Stimulated activated naive B cell treated with anti-CD40 and anti-IgM and Interleukin-4, amounts not matched to agents 10 μg/mL and 1 μg/mL and 100 μg/mL, for 72 hours (primary cell): ENCODE data around the gene RALGPS2.

Experiments used
- ATAC-seq, 2 donors: fragments of 150-1000 bp; cut with Tn5 transposase; replicated peaks; 2 replicates each; pipeline ENCODE4 v1.10.0; 2021; ENCODE audit warnings: moderate library complexity in 1 of 2
- DNase-seq: peaks from one replicate; pipeline ENCODE4 v3.0.0; 2021
- H3K27ac Mint-ChIP-seq: one replicate; pipeline ENCODE4 v1.8.0; 2022; ENCODE audit warnings: mild to moderate bottlenecking, mixed read lengths
- H3K27me3 Mint-ChIP-seq, 2 donors: one replicate each; pipeline ENCODE4 v1.8.0; 2022; ENCODE audit warnings: mixed read lengths in 2 of 2
- H3K36me3 Mint-ChIP-seq, 2 donors: one replicate each; pipeline ENCODE4 v1.8.0; 2022; ENCODE audit warnings: mixed read lengths in 2 of 2, mild to moderate bottlenecking in 1 of 2
- H3K4me1 Mint-ChIP-seq, 2 donors: one replicate each; pipeline ENCODE4 v1.8.0; 2022; ENCODE audit warnings: mixed read lengths in 2 of 2, mild to moderate bottlenecking in 1 of 2
- H3K4me3 Mint-ChIP-seq, 2 donors: one replicate each; pipeline ENCODE4 v1.8.0; 2022; ENCODE audit warnings: mild to moderate bottlenecking in 2 of 2, mixed read lengths in 2 of 2, moderate library complexity in 1 of 2
- H3K9me3 Mint-ChIP-seq, 2 donors: one replicate each; pipeline ENCODE4 v1.8.0; 2022; ENCODE audit warnings: mixed read lengths in 2 of 2, mild to moderate bottlenecking in 1 of 2

The RALGPS2 gene

DNA sequence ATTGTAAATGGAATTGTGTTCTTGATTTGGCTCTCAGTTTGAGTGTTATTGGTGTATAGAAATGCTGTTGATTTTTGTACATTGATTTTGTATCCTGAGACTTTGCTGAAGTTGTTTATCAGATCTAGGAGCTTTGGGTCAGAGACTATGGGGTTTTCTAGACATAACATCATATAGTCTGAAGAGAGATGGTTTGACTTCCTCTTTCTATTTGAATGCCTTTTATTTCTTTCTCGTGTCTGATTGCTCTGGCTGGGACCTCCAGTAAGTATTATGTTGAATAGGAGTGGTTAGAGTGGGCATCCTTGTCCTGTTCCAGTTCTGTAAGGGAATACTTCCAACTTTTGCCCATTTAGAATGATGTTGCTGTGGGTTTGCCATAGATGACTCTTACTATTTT is 185.0 kb downstream of the RALGPS2 start:
- DNase-seq: no peak
- H3K4me3 Mint-ChIP-seq: peak overlapping the region in 1 of 2 donors; percentile 35
- H3K4me1 Mint-ChIP-seq: peaks cover 40 to 57% of the 10 kb centered on the region in 2 donors
- peak; percentile 84 for ATAC-seq
- no peaks in the 10 kb centered on the region for H3K27me3 Mint-ChIP-seq
- peak overlapping the region; percentile 94 for H3K27ac Mint-ChIP-seq
- peaks cover 16 to 17% of the 10 kb centered on the region in 2 donors for H3K9me3 Mint-ChIP-seq
- H3K36me3 Mint-ChIP-seq: peaks cover 59 to 69% of the 10 kb centered on the region in 2 donors

DNA sequence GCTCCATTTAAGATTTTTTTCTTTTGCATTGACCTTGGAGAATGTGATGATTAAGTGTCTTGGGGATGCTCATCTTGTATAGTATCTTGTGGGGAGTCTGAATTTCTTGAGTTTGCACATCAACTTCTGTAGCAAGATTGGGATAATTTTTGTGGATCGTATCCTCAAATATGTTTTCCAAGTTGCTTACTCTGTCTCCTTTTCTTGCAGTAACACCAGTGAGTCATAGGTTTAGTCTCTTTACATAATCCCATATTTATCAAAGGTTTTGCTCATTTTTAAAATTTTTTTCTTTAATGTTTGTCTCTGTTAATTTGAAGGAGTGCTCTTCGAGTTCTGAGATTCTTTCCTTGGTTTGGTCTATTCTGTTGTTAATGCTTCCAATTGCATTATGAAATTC is 187.6 kb downstream of the RALGPS2 start:
- H3K27ac Mint-ChIP-seq: peak overlapping the region; percentile 5
- no peak overlapping the region for H3K4me3 Mint-ChIP-seq
- DNase-seq (no peak), ATAC-seq (no peak)
- H3K27me3 Mint-ChIP-seq: no peaks in the 10 kb centered on the region
- H3K36me3 Mint-ChIP-seq: peaks cover 60 to 73% of the 10 kb centered on the region in 2 donors
- peaks cover 16 to 17% of the 10 kb centered on the region in 2 donors for H3K9me3 Mint-ChIP-seq
- H3K4me1 Mint-ChIP-seq: peaks cover 40 to 73% of the 10 kb centered on the region in 2 donors

DNA sequence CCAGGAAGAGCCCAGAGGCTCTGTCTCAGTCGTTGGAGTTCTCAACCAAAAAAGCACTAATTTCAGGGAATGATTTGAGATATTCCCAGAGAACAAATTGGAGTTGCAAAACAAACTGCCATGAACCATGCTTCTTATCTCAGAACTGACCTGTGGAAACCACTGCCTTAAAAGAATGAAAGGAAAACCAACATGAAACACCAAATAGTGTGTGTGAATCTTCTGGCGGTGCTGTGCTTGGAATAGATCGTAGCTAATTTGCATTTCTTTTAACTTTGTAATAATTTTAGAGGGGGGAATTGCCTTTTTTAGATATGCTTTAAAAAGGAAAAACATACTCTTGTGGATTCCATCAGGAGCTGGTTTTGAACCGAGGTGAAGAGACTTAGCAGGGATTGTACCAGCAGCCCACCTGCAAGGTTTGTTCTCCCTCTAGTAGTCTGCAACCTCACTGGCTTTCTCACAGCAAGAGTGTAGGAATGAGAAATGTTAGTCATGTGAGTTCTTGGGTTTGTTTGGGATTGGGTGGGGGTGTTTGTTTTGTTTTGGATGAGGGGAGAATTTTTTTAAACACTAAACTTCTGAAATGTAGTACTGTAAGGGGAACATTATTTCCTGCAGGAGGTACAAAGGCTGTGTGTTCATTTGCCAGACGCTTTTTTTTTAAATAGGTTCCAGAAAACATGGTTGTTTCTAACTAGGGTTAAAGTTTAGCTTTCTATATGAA is 191.6 kb downstream of the RALGPS2 start:
- ATAC-seq (no peak), DNase-seq (no peak)
- peaks cover 35 to 49% of the 10 kb centered on the region in 2 donors for H3K36me3 Mint-ChIP-seq
- no peaks in the 10 kb centered on the region for H3K27me3 Mint-ChIP-seq
- H3K27ac Mint-ChIP-seq: peak overlapping the region; percentile 56
- no peak overlapping the region for H3K4me3 Mint-ChIP-seq
- H3K9me3 Mint-ChIP-seq: no peaks in the 10 kb centered on the region
- H3K4me1 Mint-ChIP-seq: peaks cover 25 to 51% of the 10 kb centered on the region in 2 donors

DNA sequence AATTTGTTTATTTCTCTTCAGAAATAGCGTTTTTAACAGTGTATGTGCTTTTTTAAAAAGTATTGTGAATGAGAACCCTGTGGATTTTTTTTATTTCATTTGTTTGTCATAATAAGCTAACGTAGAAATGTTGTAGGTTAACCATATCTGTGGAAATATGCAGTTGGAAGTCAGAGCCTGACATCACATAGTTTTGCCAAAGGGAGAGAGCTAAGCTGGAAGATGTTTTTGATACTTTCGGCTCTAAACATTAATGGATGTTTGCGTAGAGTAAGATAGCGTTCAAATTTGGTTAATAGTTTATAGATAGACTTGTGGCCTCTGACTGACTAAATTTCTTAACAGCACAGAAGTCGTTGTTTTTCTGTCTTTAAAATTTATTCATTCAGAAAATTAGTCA is 193.3 kb downstream of the RALGPS2 start:
- H3K27ac Mint-ChIP-seq: no peak overlapping the region
- ATAC-seq (no peak), DNase-seq (no peak)
- H3K4me3 Mint-ChIP-seq: no peak overlapping the region
- no peaks in the 10 kb centered on the region for H3K9me3 Mint-ChIP-seq
- H3K4me1 Mint-ChIP-seq: peaks cover 19 to 38% of the 10 kb centered on the region in 2 donors
- H3K27me3 Mint-ChIP-seq: no peaks in the 10 kb centered on the region
- peaks cover 21 to 47% of the 10 kb centered on the region in 2 donors for H3K36me3 Mint-ChIP-seq

DNA sequence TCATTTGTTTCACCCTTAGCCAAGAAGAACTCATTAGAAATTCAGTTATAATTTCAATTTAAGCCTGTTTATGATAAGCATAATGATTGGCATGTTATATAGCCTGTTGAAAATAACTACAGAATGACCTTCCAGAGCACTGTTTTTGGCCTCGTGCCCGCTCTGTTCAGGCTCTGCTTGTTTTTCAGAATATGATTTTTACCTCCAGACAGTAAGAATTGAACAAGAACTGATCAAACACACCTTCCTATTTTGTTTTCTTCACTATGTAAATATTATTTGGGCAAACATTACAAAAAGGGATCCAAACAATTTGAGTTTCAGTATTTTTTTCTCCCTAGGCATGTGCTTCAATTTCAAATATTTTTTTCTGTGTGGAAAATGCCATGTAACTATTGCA is 193.9 kb downstream of the RALGPS2 start:
- Mint-ChIP-seq H3K4me1 (peaks cover 16 to 32% of the 10 kb centered on the region in 2 donors), H3K4me3 (no peak overlapping the region), H3K27me3 (no peaks in the 10 kb centered on the region), H3K36me3 (peaks cover 22 to 47% of the 10 kb centered on the region in 2 donors), H3K9me3 (no peaks in the 10 kb centered on the region), H3K27ac (peak overlapping the region; percentile 9)
- no peak for ATAC-seq
- DNase-seq: no peak

DNA sequence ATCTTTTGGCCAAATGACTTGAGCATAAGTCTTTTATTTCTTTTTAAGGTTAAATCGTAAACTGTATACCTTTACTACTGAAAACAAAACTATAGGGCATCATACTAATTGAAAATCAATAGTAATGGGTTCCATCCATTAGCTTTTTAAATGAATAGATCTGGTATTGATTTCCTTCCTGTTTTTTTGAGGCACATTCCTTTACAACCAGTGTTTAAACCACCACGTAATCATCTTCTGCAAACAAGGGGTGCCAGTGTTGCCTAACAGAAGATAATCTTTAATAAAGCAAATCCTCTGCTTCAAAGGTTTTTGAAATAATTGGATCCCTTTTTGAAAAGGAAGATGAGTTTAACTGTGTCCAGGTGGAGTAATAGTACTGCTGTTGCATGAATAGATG is 194.5 kb downstream of the RALGPS2 start:
- H3K9me3 Mint-ChIP-seq: peaks cover 0 to 3% of the 10 kb centered on the region in 2 donors
- H3K36me3 Mint-ChIP-seq: peaks cover 21 to 47% of the 10 kb centered on the region in 2 donors
- DNase-seq: no peak
- no peak overlapping the region for H3K4me3 Mint-ChIP-seq
- no peak for ATAC-seq
- no peak overlapping the region for H3K27ac Mint-ChIP-seq
- peaks cover 10 to 30% of the 10 kb centered on the region in 2 donors for H3K4me1 Mint-ChIP-seq
- no peaks in the 10 kb centered on the region for H3K27me3 Mint-ChIP-seq

DNA sequence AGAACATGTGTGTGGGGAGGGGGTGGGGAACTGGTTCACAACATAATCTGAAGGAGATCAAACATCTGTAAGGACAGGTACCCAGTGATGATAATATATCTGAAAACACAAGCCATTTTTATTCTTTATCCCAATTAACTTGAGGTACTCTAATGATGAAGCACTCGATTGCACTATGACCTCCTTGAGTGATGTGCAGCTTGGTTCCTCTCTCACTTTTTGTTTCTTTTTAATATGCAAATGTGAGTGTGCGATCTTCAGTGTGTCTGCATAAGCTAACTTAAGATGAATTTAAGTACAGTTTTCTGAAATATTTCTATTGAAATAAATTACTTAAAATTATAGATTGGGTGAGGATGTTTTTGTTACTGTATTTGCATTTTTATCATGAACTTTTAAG is 196.5 kb downstream of the RALGPS2 start:
- ATAC-seq (peak; percentile 76 to 77), DNase-seq (no peak)
- Mint-ChIP-seq H3K27ac (peak overlapping the region; percentile 67), H3K36me3 (peaks cover 18 to 40% of the 10 kb centered on the region in 2 donors), H3K27me3 (no peaks in the 10 kb centered on the region), H3K9me3 (peaks cover 0 to 3% of the 10 kb centered on the region in 2 donors), H3K4me3 (peak overlapping the region in 1 of 2 donors; percentile 14), H3K4me1 (peaks cover 19 to 34% of the 10 kb centered on the region in 2 donors)

DNA sequence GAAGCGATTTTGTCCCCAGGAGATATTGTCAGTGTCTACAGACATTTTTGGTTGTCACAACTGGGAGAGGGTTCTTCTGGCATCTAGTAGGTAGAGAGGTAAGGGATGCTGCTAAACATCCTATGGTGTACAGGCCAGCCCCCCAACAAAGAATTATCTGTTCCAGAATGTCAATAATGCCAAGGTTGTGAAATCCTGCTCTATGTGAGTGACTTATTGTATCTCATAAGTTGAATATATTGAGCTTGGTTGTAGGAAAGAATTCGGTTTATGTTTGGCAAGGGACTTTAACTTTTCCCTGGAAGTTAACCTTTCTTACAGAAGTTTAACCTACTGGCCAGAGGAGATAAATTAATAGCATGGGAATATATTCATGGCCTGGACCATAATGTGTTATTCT is 198.5 kb downstream of the RALGPS2 start:
- H3K4me3 Mint-ChIP-seq: no peak overlapping the region
- H3K27me3 Mint-ChIP-seq: no peaks in the 10 kb centered on the region
- DNase-seq (no peak), ATAC-seq (no peak)
- peaks cover 12 to 32% of the 10 kb centered on the region in 2 donors for H3K36me3 Mint-ChIP-seq
- H3K9me3 Mint-ChIP-seq: peaks cover 0 to 3% of the 10 kb centered on the region in 2 donors
- H3K4me1 Mint-ChIP-seq: peaks cover 25 to 47% of the 10 kb centered on the region in 2 donors
- H3K27ac Mint-ChIP-seq: no peak overlapping the region

DNA sequence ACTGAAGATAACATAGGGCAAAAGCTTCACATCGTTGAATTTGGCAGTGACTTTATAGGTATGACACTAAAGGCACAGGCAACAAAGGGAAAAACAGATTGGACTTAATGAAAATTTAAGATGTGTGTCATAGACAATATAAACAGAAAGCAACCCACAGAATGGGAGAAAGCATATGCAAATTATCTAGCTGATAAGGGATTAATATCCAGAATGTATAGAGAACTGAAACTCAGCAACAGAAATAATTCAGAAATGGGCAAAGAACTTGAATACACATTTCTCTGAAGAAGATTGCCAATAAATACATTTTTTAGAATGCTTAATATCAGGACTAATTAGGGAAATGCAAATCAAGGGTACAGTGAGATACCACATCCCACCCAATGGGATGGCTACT is 201.0 kb downstream of the RALGPS2 start:
- H3K9me3 Mint-ChIP-seq: peaks cover 0 to 3% of the 10 kb centered on the region in 2 donors
- no peak overlapping the region for H3K4me3 Mint-ChIP-seq
- peaks cover 36 to 59% of the 10 kb centered on the region in 2 donors for H3K4me1 Mint-ChIP-seq
- DNase-seq: no peak
- ATAC-seq: peak; percentile 77 to 82
- H3K27me3 Mint-ChIP-seq: no peaks in the 10 kb centered on the region
- no peak overlapping the region for H3K27ac Mint-ChIP-seq
- H3K36me3 Mint-ChIP-seq: peaks cover 12 to 28% of the 10 kb centered on the region in 2 donors

DNA sequence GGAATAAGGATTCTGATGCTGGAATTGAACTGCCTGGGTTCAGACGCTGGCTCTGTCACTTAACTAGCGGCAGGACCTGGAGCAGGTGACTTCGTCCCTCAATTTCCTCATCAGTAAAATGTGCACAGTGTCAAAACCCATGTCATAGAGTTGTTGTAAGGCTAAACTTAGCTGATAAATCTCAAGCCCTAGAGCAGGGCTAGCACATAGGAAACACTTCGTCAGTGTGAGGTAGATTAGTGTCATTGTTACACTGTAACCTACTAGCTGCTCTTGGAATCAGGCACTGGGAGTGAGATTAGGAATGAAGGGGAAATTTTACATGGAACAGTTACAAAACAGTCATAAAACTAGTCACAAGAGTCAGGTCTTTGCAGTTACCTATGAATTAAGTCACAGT is 202.0 kb downstream of the RALGPS2 start:
- H3K27ac Mint-ChIP-seq: no peak overlapping the region
- ATAC-seq (no peak), DNase-seq (no peak)
- H3K4me1 Mint-ChIP-seq: peaks cover 39 to 68% of the 10 kb centered on the region in 2 donors
- H3K27me3 Mint-ChIP-seq: no peaks in the 10 kb centered on the region
- H3K36me3 Mint-ChIP-seq: peaks cover 12 to 25% of the 10 kb centered on the region in 2 donors
- peaks cover 0 to 3% of the 10 kb centered on the region in 2 donors for H3K9me3 Mint-ChIP-seq
- no peak overlapping the region for H3K4me3 Mint-ChIP-seq

DNA sequence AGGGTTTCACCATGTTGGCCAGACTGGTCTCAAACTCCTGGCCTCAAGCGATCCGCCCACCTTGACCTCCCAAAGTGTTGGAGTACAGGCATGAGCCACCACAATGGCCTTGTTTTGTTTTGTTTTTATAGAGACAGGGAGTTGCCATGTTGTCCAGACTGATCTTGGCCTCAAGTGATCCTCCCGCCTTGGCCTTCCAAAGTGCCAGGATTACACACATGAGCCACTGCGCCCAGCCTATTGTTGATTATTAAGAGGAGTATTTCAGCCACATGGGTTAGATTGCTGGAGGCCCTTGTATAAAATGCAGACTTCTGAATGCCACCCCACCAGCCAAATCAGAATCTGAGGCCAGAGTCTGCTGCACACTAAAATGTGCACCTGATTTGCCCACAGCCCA is 203.0 kb downstream of the RALGPS2 start:
- Mint-ChIP-seq H3K36me3 (peaks cover 12 to 16% of the 10 kb centered on the region in 2 donors), H3K4me3 (no peak overlapping the region), H3K4me1 (peaks cover 43 to 78% of the 10 kb centered on the region in 2 donors), H3K27ac (no peak overlapping the region), H3K9me3 (peaks cover 0 to 3% of the 10 kb centered on the region in 2 donors), H3K27me3 (no peaks in the 10 kb centered on the region)
- DNase-seq (no peak), ATAC-seq (no peak)

DNA sequence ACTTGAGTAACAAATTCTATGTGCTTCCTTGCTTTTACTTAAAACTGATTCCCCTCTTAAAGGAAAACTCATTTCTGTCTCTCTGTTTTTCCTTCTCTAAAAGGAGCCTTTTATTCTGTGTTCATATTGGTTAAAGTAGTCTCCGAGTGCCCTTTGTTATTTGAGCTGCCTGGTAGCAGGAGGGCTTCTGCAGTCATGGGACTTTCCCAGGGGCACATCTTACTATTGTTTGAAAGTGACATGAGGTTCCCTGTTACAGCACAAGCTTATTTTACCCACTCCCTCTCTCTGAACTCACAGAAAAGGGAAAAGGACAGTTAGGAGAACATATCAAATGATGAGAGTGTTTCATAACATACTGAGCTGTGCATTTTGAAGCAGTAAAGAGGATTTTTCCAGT is 203.9 kb downstream of the RALGPS2 start:
- Mint-ChIP-seq H3K9me3 (peaks cover 0 to 3% of the 10 kb centered on the region in 2 donors), H3K4me3 (peak overlapping the region; percentile 20 to 47), H3K4me1 (peaks cover 48 to 87% of the 10 kb centered on the region in 2 donors), H3K36me3 (peaks cover 6 to 7% of the 10 kb centered on the region in 2 donors), H3K27ac (peak overlapping the region; percentile 86), H3K27me3 (no peaks in the 10 kb centered on the region)
- peak; percentile 21 for DNase-seq
- peak; percentile 78 to 80 for ATAC-seq

DNA sequence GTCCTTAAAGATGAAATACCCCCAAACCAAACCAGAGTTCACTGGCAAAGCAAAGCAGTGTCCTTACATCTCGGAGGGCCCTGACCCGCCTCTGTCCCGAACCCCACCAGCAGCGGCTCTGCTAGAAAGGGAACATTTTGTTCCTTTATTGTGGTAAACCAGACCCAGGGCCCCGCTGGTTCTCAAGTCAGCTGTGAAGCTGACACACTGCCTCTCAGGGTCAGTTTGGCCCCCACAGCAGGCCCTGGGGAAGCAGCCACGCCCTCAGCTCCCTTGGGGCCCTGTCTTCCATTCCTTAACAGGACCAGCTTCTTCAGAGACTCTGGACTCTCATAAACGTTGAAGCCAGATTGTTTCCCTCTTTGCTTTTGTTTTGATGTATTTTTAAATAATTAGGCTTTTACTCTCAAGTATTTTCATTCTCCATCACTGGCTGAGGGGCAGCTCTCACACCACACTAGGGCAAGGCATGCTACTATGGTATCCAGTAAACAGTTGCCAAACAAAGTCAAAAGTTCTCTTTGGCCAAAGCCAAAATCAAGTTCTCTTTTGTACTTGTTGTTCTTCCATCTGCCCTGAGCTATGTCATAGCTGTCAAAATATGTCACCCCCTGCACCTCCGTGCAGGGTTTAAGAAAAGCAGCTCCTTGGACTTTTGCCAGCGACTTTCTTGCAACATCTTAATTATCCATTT is 207.0 kb downstream of the RALGPS2 start:
- no peaks in the 10 kb centered on the region for H3K9me3 Mint-ChIP-seq

DNA sequence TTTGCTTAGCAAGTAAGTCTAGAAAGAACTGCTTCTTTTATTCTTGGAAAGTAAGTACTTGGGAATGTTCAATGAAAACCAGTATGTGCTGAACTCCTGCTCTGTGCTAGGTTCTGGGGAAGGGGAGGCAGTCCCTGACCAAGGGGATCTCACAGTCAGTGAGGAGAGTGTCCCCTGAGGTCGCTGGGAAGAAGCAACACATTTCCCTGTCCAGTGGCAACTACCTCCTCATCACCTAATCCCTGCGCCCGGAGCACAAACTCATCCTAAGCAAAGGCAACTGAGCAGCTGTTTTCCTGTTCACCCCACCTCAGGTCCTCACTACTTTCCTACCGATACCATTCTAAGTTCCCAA is 207.5 kb downstream of the RALGPS2 start:
- Mint-ChIP-seq H3K27ac (no peak overlapping the region), H3K4me3 (no peak overlapping the region), H3K9me3 (no peaks in the 10 kb centered on the region), H3K27me3 (no peaks in the 10 kb centered on the region), H3K4me1 (peaks cover 39 to 63% of the 10 kb centered on the region in 2 donors), H3K36me3 (no peaks in the 10 kb centered on the region)
- DNase-seq: no peak
- ATAC-seq: no peak

More for the DNA sequence above, 207.0 kb downstream of the RALGPS2 start:
- H3K4me3 Mint-ChIP-seq: no peak overlapping the region
- H3K4me1 Mint-ChIP-seq: peaks cover 41 to 69% of the 10 kb centered on the region in 2 donors
- no peak overlapping the region for H3K27ac Mint-ChIP-seq
- no peak for DNase-seq
- no peaks in the 10 kb centered on the region for H3K36me3 Mint-ChIP-seq
- H3K27me3 Mint-ChIP-seq: no peaks in the 10 kb centered on the region
- peak; percentile 43 to 63 for ATAC-seq
